ENCODE data around the gene CASZ1. TPM values are rescaled to one million over a fixed set of nuclear protein-coding genes. Genes with fewer than 3 reads are reported as not detected.

CASZ1 gene
- total RNA-seq, 1 experiment from 2014 or later: 11.7 TPM

DNA sequence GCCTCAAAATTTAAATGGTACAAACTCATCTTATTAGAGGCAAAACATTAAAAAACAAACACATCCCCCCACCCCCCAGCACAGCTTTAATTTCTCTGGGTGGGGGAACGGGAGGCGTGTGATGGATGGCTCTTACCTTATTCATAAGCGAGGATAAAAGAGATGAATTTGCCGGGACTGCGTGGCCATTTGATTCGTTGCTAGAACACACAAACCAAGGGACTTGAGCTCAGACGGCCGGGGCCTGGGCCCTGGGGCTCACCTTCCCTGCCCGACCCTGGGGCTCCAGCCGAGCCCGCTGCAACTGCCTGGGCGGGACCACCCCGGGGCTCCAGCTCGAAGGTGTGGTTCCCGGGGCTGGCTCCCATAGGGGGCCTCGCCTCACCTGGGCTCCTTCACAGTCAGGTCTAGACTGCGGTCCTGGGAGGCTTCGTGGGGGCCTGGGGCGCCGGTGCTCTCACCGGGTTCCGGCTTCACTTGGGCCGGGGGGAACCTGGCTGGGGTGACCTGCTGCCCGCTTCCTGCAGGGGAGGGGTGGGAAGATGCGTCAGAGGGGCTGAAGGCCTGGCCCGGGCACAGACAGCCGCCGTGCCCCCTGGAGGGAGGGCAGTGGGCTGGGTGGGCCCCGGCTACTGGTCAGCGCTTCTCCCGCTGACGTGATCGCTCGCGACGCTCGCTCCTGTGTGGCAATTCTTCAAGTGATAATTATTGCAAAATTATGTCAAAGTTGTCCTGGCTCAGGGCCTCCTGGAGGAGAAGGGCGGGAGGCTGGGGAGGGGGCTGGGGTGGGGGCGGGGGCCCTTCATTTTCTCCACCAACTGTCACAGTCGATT, 145.7 kb downstream of the CASZ1 start:
- Mint-ChIP-seq H3K4me1 (peaks cover 2% of the 10 kb centered on the region; the same call in 1 of the 2 replicates), H3K27me3 (ENCODE audit: low read depth) (peaks cover 28% of the 10 kb centered on the region), H3K27ac (no peak overlapping the region), H3K36me3 (no peaks in the 10 kb centered on the region), H3K4me3 (peak overlapping the region; percentile 46), H3K9me3 (no peaks in the 10 kb centered on the region)
- TF ChIP-seq, protein P1, sequence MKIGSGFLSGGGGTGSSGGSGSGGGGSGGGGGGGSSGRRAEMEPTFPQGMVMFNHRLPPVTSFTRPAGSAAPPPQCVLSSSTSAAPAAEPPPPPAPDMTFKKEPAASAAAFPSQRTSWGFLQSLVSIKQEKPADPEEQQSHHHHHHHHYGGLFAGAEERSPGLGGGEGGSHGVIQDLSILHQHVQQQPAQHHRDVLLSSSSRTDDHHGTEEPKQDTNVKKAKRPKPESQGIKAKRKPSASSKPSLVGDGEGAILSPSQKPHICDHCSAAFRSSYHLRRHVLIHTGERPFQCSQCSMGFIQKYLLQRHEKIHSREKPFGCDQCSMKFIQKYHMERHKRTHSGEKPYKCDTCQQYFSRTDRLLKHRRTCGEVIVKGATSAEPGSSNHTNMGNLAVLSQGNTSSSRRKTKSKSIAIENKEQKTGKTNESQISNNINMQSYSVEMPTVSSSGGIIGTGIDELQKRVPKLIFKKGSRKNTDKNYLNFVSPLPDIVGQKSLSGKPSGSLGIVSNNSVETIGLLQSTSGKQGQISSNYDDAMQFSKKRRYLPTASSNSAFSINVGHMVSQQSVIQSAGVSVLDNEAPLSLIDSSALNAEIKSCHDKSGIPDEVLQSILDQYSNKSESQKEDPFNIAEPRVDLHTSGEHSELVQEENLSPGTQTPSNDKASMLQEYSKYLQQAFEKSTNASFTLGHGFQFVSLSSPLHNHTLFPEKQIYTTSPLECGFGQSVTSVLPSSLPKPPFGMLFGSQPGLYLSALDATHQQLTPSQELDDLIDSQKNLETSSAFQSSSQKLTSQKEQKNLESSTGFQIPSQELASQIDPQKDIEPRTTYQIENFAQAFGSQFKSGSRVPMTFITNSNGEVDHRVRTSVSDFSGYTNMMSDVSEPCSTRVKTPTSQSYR (CRISPR knock-in tag; IDR thresholded peaks at IDR 0.05): no peak
- TF ChIP-seq MYBL2 (CRISPR knock-in tag; IDR thresholded peaks at IDR 0.05) (0 out of 2 replicates have a peak, but pooled peaks have one; percentile 16), ELF4 (CRISPR knock-in tag; IDR thresholded peaks at IDR 0.05; ENCODE audit: low read depth) (no peak), ZNF423 (CRISPR knock-in tag; IDR thresholded peaks at IDR 0.05) (peak; percentile 68), MXD4 (CRISPR knock-in tag; IDR thresholded peaks at IDR 0.05; ENCODE audit: borderline replicate concordance) (no peak), RELA (CRISPR knock-in tag; IDR thresholded peaks at IDR 0.05; ENCODE audit: borderline replicate concordance) (no peak), E2F4 (CRISPR knock-in tag; IDR thresholded peaks at IDR 0.05; ENCODE audit: borderline replicate concordance, low read depth) (no peak), CBFB (CRISPR knock-in tag; IDR thresholded peaks at IDR 0.05; ENCODE audit: low read depth) (no peak), NR3C1 (CRISPR knock-in tag; conservative IDR thresholded peaks at IDR 0.05; ENCODE audit: low read depth) (no peak), NFYB (CRISPR knock-in tag; conservative IDR thresholded peaks at IDR 0.05; ENCODE audit: low read depth) (no peak), HMGA2 (CRISPR knock-in tag; IDR thresholded peaks at IDR 0.05) (no peak), TP53 (CRISPR knock-in tag; IDR thresholded peaks at IDR 0.05) (0 out of 2 replicates have a peak, but pooled peaks have one; percentile 15)
- TF ChIP-seq, protein P2, sequence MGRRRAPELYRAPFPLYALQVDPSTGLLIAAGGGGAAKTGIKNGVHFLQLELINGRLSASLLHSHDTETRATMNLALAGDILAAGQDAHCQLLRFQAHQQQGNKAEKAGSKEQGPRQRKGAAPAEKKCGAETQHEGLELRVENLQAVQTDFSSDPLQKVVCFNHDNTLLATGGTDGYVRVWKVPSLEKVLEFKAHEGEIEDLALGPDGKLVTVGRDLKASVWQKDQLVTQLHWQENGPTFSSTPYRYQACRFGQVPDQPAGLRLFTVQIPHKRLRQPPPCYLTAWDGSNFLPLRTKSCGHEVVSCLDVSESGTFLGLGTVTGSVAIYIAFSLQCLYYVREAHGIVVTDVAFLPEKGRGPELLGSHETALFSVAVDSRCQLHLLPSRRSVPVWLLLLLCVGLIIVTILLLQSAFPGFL (CRISPR knock-in tag; IDR thresholded peaks at IDR 0.05; ENCODE audit: borderline replicate concordance): no peak
- TF ChIP-seq, protein P3, sequence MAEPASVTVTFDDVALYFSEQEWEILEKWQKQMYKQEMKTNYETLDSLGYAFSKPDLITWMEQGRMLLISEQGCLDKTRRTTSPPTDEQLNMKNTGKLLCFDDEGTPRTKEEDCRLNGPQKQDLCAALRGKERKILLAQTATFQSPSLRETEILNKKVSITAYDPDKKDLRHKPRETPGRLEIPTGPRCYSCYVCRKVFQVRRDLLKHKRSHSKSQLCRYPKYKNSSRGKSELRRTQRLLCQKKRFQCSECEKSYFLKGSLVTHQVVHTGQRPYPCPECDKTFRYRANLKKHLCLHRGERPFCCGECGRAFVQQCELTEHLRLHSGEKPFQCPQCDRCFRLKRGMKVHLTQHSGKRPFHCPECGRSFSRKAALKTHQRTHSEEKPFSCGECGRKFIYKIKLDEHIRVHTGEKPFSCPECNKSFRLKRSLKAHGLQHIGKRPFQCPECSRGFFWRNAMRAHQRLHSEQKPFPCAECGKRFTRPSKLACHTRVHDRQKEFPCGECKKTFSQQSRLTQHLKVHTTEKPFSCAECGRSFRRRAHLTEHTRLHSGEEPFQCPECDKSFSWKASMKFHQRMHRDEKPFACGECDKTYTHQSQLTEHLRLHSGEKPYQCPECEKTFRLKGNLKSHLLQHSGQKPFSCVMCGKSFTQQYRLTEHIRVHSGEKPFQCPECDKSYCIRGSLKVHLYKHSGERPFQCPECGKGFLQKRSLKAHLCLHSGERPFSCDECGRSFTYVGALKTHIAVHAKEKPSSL (CRISPR knock-in tag; conservative IDR thresholded peaks at IDR 0.05): no peak
- TF ChIP-seq, protein P4, sequence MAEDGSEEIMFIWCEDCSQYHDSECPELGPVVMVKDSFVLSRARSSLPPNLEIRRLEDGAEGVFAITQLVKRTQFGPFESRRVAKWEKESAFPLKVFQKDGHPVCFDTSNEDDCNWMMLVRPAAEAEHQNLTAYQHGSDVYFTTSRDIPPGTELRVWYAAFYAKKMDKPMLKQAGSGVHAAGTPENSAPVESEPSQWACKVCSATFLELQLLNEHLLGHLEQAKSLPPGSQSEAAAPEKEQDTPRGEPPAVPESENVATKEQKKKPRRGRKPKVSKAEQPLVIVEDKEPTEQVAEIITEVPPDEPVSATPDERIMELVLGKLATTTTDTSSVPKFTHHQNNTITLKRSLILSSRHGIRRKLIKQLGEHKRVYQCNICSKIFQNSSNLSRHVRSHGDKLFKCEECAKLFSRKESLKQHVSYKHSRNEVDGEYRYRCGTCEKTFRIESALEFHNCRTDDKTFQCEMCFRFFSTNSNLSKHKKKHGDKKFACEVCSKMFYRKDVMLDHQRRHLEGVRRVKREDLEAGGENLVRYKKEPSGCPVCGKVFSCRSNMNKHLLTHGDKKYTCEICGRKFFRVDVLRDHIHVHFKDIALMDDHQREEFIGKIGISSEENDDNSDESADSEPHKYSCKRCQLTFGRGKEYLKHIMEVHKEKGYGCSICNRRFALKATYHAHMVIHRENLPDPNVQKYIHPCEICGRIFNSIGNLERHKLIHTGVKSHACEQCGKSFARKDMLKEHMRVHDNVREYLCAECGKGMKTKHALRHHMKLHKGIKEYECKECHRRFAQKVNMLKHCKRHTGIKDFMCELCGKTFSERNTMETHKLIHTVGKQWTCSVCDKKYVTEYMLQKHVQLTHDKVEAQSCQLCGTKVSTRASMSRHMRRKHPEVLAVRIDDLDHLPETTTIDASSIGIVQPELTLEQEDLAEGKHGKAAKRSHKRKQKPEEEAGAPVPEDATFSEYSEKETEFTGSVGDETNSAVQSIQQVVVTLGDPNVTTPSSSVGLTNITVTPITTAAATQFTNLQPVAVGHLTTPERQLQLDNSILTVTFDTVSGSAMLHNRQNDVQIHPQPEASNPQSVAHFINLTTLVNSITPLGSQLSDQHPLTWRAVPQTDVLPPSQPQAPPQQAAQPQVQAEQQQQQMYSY (CRISPR knock-in tag; IDR thresholded peaks at IDR 0.05): no peak
- CTCF ChIA-PET: interaction anchor here (1.0 kb wide), 2 partner anchors 16 to 106 kb away, joined by 3 to 4 read pairs; no protein-coding TSS in a partner anchor
- POLR2A ChIA-PET: interaction anchor here (0.5 to 0.6 kb wide), 2 partner anchors 707 to 1002 kb away, joined by 3 read pairs; partner anchors contain the start of genes LZIC and NMNAT1
- ATAC-seq (no peak), DNase-seq (ENCODE audit: low spot score) (no peak)

Measured in WTC11 (cell line).